Endothelial cell of umbilical vein (primary cell): ENCODE results near the gene SLC38A1. TPM values are rescaled to one million over a fixed set of nuclear protein-coding genes. Genes with fewer than 3 reads are reported as not detected.
"Not testable (repeated sequence)": the region's sequence is repeated elsewhere in the genome, so short reads cannot be mapped to it uniquely, and the experiment has no call there.

Experiments used
- BruUV-seq: library from RNA; stranded (reverse); fragments of 400-500 nt; replicated peaks from 2 replicates; lab custom pipeline; 2021; lab: Mats Ljungman, UMichigan
- CTCF ChIA-PET: fragments of 300-600, 350-600 bp; sonication (Branson Sonifier 250); formaldehyde crosslinking; loops from one replicate; lab custom pipeline; 2021; ENCODE audit warnings: antibody characterized with exemption, inconsistent platforms; lab: Charles Lee
- POLR2A ChIA-PET: fragments of 300-600, 350-600 bp; sonication (Branson Sonifier 250); formaldehyde crosslinking; loops from one replicate; lab custom pipeline; 2021; ENCODE audit warnings: antibody characterized with exemption, inconsistent platforms; lab: Charles Lee
- DNase-seq: peaks from one replicate; pipeline ENCODE4 v3.0.0-alpha.2; 2011; ENCODE audit warnings: low read depth, low spot score
- FAIRE-seq: peaks from 2 replicates; lab custom pipeline; 2011; peaks lifted over from hg19 to GRCh38; lab: Jason Lieb, UNC
- H2AFZ ChIP-seq: 2 replicates; pipeline ENCODE4 v1.6.0; 2012; ENCODE audit warnings: low read depth, low read length, control low read depth, inconsistent platforms
- H3K27ac ChIP-seq: 2 replicates; pipeline ENCODE4 v1.5.1; 2011; ENCODE audit warnings: low read depth, mild to moderate bottlenecking, control low read depth, low read length, moderate library complexity; ENCODE audit not compliant: insufficient read depth
- H3K27me3 ChIP-seq, 2 experiments: 2 replicates each; pipeline versions ENCODE4 v1.6.0 to v1.6.1; 2011; ENCODE audit warnings: low read length in 2 of 2, mixed read lengths in 1 of 2; ENCODE audit not compliant: control insufficient read depth in 2 of 2, insufficient read depth in 2 of 2
- H3K36me3 ChIP-seq, 2 experiments: 2 replicates in 1 of 2; 3 replicates in 1 of 2; pipeline ENCODE4 v1.5.1; 2011; ENCODE audit warnings: low read length in 2 of 2, mild to moderate bottlenecking in 1 of 2, moderate library complexity in 1 of 2; ENCODE audit not compliant: control insufficient read depth in 2 of 2, insufficient read depth in 2 of 2; ENCODE audit errors: extremely low read depth in 1 of 2
- H3K4me1 ChIP-seq: 3 replicates; pipeline ENCODE4 v1.5.1; 2011; ENCODE audit warnings: mild to moderate bottlenecking, low read length; ENCODE audit not compliant: control insufficient read depth, insufficient read depth; ENCODE audit errors: extremely low read depth
- H3K4me2 ChIP-seq: 2 replicates; pipeline ENCODE4 v1.6.1; 2011; ENCODE audit warnings: low read length, control low read depth, mixed read lengths; ENCODE audit not compliant: insufficient read depth
- H3K4me3 ChIP-seq, 3 experiments: fragments of 200-600 bp in 1 of 3; sonication (generic), shearing (Covaris generic) in 1 of 3; replicated peaks in 1 of 3; 2 replicates each; pipeline ENCODE4 v1.5.1; 2011 to 2016; ENCODE audit warnings: control low read depth in 3 of 3, low read length in 3 of 3, mild to moderate bottlenecking in 2 of 3, inconsistent platforms in 1 of 3, low read depth in 1 of 3, moderate library complexity in 1 of 3; ENCODE audit not compliant: insufficient read depth in 1 of 3
- H3K79me2 ChIP-seq: 2 replicates; pipeline ENCODE4 v1.6.0; 2012; ENCODE audit warnings: low read length, inconsistent platforms; ENCODE audit not compliant: control insufficient read depth, insufficient read depth
- H3K9ac ChIP-seq: replicated peaks from 2 replicates; pipeline ENCODE3; 2011; ENCODE audit warnings: low read length, control low read depth; ENCODE audit not compliant: insufficient read depth; ENCODE audit errors: extremely low read depth
- H3K9me1 ChIP-seq: replicated peaks from 3 replicates; pipeline ENCODE4 v1.6.0; 2011; ENCODE audit warnings: mild to moderate bottlenecking, low read length; ENCODE audit not compliant: control insufficient read depth, insufficient read depth; ENCODE audit errors: extremely low read depth
- H3K9me3 ChIP-seq: replicated peaks from 2 replicates; pipeline ENCODE4 v1.5.1; 2012; ENCODE audit warnings: low read length, inconsistent platforms; ENCODE audit not compliant: control insufficient read depth, insufficient read depth
- H4K20me1 ChIP-seq: replicated peaks from 2 replicates; pipeline ENCODE3; 2011; ENCODE audit warnings: mild to moderate bottlenecking, low read length; ENCODE audit not compliant: control insufficient read depth, insufficient read depth; ENCODE audit errors: extremely low read depth
- dilution Hi-C: fragments of 300-500 bp; cut with MboI; formaldehyde crosslinking; loops from one replicate; pipeline ENCODE4 v1.15.0; 2019; ENCODE audit warnings: low sequenced_read_pairs; ENCODE audit not compliant: extremely low pct_ligation_motif_present
- intact Hi-C: fragments of 100-400 bp; cut with micrococcal nuclease; formaldehyde crosslinking; loops from one replicate; pipeline ENCODE4 v1.10.0; 2022
- polyA plus RNA-seq, 4 experiments: library from polyadenylated mRNA; depleted of rRNA in 3 of 4; stranded (reverse) in 3 of 4; unstranded in 1 of 4; fragments of >200 nt; gene quantifications; 2 replicates each; pipeline versions ENCODE4 v1.2.1 to v1.2.3, GENCODE V29; 2011 to 2012; ENCODE audit warnings: missing spikeins in 1 of 4
- total RNA-seq: library from RNA; stranded (reverse); gene quantifications from 2 replicates; pipeline ENCODE4 v1.2.3, GENCODE V29; 2021

The SLC38A1 gene
- total and polyA plus RNA-seq, 2 donors (not counting 3 experiments of a cell fraction or from before 2014, with no cell fraction given): 23.6 to 86.4 TPM

GRCh38 chr12:46251994-46252393 lies 16.8 kb downstream of the SLC38A1 start:
- DNase-seq, BruUV-seq, H3K9ac ChIP-seq, H3K27me3 ChIP-seq, H3K4me1 ChIP-seq, H3K9me3 ChIP-seq, POLR2A ChIA-PET, intact Hi-C loops, H3K36me3 ChIP-seq, dilution Hi-C loops, CTCF ChIA-PET, H3K9me1 ChIP-seq, H3K4me2 ChIP-seq, H4K20me1 ChIP-seq, FAIRE-seq, H2AFZ ChIP-seq, H3K27ac ChIP-seq, H3K4me3 ChIP-seq: not testable (repeated sequence)
- peaks cover 92% of the 10 kb centered on the region for H3K79me2 ChIP-seq

- FAIRE-seq, intact Hi-C loops, POLR2A ChIA-PET, H3K4me1 ChIP-seq, H3K36me3 ChIP-seq, H3K4me3 ChIP-seq, DNase-seq, H4K20me1 ChIP-seq, H3K9me3 ChIP-seq, H3K4me2 ChIP-seq, H2AFZ ChIP-seq, BruUV-seq, H3K27ac ChIP-seq, dilution Hi-C loops, H3K9ac ChIP-seq, H3K9me1 ChIP-seq, H3K27me3 ChIP-seq, CTCF ChIA-PET: not testable (repeated sequence)
- peaks cover 94% of the 10 kb centered on the region for H3K79me2 ChIP-seq
Measured at GRCh38 chr12:46249960-46250359, 18.9 kb downstream of the SLC38A1 start.
